Hepatocyte (in vitro differentiated cells): Measurements from ENCODE around the gene ZMYND19. TPM values are rescaled to one million over a fixed set of nuclear protein-coding genes. Genes with fewer than 3 reads are reported as not detected.
"Not testable (repeated sequence)": the region's sequence is repeated elsewhere in the genome, so short reads cannot be mapped to it uniquely, and the experiment has no call there.

Experiments
- DNase-seq: peaks from one replicate; pipeline ENCODE4 v3.0.0-alpha.2; 2016; ENCODE audit warnings: low spot score
- H2AFZ ChIP-seq: fragments of 200-600 bp; sonication (generic); 2 replicates; pipeline ENCODE4 v1.6.0; 2016; ENCODE audit warnings: antibody characterized with exemption, mild to moderate bottlenecking
- H3K27ac ChIP-seq: fragments of 200-600 bp; sonication (generic); 2 replicates; pipeline ENCODE4 v1.5.1; 2016; ENCODE audit warnings: mild to moderate bottlenecking
- H3K27me3 ChIP-seq: fragments of 200-600 bp; sonication (generic); 2 replicates; pipeline ENCODE4 v1.6.1; 2016
- H3K36me3 ChIP-seq: fragments of 200-600 bp; sonication (generic); replicated peaks from 2 replicates; pipeline ENCODE4 v1.5.1; 2016; ENCODE audit warnings: low read depth; ENCODE audit not compliant: insufficient read depth
- H3K4me1 ChIP-seq: fragments of 200-600 bp; sonication (generic); 2 replicates; pipeline ENCODE4 v1.5.1; 2016; ENCODE audit warnings: mild to moderate bottlenecking, moderate library complexity; ENCODE audit not compliant: insufficient read depth
- H3K4me2 ChIP-seq: fragments of 200-600 bp; sonication (generic); 2 replicates; pipeline ENCODE4 v1.6.0; 2016
- H3K4me3 ChIP-seq: fragments of 200-600 bp; sonication (generic); 2 replicates; pipeline ENCODE4 v1.5.1; 2016; ENCODE audit warnings: mild to moderate bottlenecking
- H3K79me2 ChIP-seq: fragments of 200-600 bp; sonication (generic); 2 replicates; pipeline ENCODE4 v1.6.0; 2017; ENCODE audit warnings: mild to moderate bottlenecking
- H3K9me2 ChIP-seq: fragments of 200-600 bp; sonication (generic); replicated peaks from 2 replicates; pipeline ENCODE4 v1.6.0; 2017; ENCODE audit warnings: mild to moderate bottlenecking; ENCODE audit not compliant: insufficient read depth
- H3K9me3 ChIP-seq: fragments of 200-600 bp; sonication (generic); 2 replicates; pipeline ENCODE4 v1.5.1; 2016; ENCODE audit warnings: low read depth, mild to moderate bottlenecking
- H4K20me1 ChIP-seq: fragments of 200-600 bp; sonication (generic); 2 replicates; pipeline ENCODE4 v1.6.0; 2016; ENCODE audit warnings: mild to moderate bottlenecking; ENCODE audit not compliant: insufficient read depth, poor library complexity, severe bottlenecking
- EZH2 ChIP-seq: fragments of 200-600 bp; sonication (generic); IDR thresholded peaks from 2 replicates; pipeline ENCODE4 v1.6.1; 2016; ENCODE audit warnings: antibody characterized with exemption, mild to moderate bottlenecking, borderline replicate concordance
- EZH2phosphoT487 ChIP-seq: fragments of 200-600 bp; sonication (generic); IDR thresholded peaks from one replicate; pipeline ENCODE4 v1.6.1; 2018; ENCODE audit warnings: antibody characterized with exemption, mild to moderate bottlenecking, low read depth, moderate library complexity; ENCODE audit not compliant: unreplicated experiment, severe bottlenecking
- WGBS: methylation state at CpG from one replicate; pipeline ENCODE4 v1.1.6; 2016; ENCODE audit warnings: low lambda C conversion rate; ENCODE audit errors: missing lambda C conversion rate; 5-methylcytosine and 5-hydroxymethylcytosine counted together
- polyA plus RNA-seq: library from polyadenylated mRNA; unstranded; fragments of >200 nt; fragmentation: Nextera tagmentation; extraction: Ambion mirVana; gene quantifications from 2 replicates; pipeline ENCODE4 v1.2.1, GENCODE V29; 2016
- total RNA-seq: library from RNA; depleted of rRNA; stranded (reverse); fragments of >200 nt; gene quantifications from 2 replicates; pipeline ENCODE4 v1.2.3, GENCODE V29; 2014
- TF ChIP-seq, protein P1 (sequence below): fragments of 200-600 bp; sonication (generic); IDR thresholded peaks from 2 replicates; pipeline ENCODE4 v1.5.1; 2016; ENCODE audit warnings: antibody characterized with exemption, mild to moderate bottlenecking; ENCODE audit not compliant: poor library complexity

ZMYND19 gene
- total and polyA plus RNA-seq, 2 experiments from 2014 or later: 20.4 to 46.9 TPM

GRCh38 chr9:137552022-137552768 lies 38.1 kb downstream of the ZMYND19 start:
- H3K9me3 ChIP-seq: no peaks in the 10 kb centered on the region
- peak; percentile 45 for DNase-seq
- H3K4me1 ChIP-seq: peaks cover 8% of the 10 kb centered on the region

DNA sequence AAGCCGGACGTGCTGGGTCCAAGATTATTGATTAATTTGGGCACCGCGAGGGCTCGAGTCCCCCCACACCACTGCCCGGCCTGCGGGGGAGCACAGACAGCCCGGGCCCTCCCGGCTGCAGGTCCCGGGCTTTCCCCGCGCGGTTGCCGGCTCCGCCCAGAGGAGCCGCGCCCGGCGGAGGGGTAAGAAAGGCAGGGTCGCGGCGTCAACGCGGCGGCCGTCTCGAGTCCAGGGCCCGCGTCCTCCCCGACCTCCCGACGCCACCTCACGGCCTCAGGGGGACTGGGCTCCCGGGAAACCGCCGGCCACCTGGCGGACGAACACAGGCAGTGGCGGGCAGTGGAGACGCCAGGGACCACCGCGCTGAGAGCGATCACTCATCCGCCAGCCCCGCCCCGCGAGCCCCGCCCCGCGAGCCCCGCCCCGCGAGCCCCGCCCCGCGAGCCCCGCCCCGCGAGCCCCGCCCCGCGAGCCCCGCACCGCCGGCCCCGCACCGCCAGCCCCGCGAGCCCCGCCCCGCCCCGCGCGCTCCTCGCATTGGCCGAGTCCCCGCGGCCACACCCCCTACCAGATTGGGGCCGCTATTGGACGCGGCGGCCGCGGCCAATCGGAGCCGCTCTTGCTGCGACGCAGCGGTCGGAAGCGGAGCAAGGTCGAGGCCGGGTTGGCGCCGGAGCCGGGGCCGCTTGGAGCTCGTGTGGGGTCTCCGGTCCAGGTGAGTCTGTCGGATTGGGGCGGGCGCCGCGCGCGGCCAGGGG lies 38.9 kb downstream of the ZMYND19 start, which contains the start of gene MRPL41:
Gene MRPL41, plus strand, starts transcription at position 616 of the 758 bp plus-strand sequence. CDS start 203 bp downstream, outside the sequence.
- 2% methylated on average over 39 of the region's 106 CpGs for WGBS
- no peaks in the 10 kb centered on the region for H3K9me2 ChIP-seq
- no peaks in the 10 kb centered on the region for H4K20me1 ChIP-seq
- TF ChIP-seq EZH2phosphoT487: no peak
- TF ChIP-seq, protein P1, sequence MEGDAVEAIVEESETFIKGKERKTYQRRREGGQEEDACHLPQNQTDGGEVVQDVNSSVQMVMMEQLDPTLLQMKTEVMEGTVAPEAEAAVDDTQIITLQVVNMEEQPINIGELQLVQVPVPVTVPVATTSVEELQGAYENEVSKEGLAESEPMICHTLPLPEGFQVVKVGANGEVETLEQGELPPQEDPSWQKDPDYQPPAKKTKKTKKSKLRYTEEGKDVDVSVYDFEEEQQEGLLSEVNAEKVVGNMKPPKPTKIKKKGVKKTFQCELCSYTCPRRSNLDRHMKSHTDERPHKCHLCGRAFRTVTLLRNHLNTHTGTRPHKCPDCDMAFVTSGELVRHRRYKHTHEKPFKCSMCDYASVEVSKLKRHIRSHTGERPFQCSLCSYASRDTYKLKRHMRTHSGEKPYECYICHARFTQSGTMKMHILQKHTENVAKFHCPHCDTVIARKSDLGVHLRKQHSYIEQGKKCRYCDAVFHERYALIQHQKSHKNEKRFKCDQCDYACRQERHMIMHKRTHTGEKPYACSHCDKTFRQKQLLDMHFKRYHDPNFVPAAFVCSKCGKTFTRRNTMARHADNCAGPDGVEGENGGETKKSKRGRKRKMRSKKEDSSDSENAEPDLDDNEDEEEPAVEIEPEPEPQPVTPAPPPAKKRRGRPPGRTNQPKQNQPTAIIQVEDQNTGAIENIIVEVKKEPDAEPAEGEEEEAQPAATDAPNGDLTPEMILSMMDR: peak; percentile 52
- peak within 1 kb of the TSS; percentile 99 for H3K4me2 ChIP-seq
- H3K4me1 ChIP-seq: peaks cover 8% of the 10 kb centered on the region
- no peaks in the 10 kb centered on the region for H3K79me2 ChIP-seq
- peak within 1 kb of the TSS; percentile 90 for H3K27ac ChIP-seq
- no peaks in the 10 kb centered on the region for H3K9me3 ChIP-seq
- H2AFZ ChIP-seq: peak within 1 kb of the TSS; percentile 93
- no peaks in the 10 kb centered on the region for H3K27me3 ChIP-seq
- H3K36me3 ChIP-seq: no peaks in the 10 kb centered on the region
- peak within 1 kb of the TSS; percentile 76 for H3K4me3 ChIP-seq
- peak; percentile 96 for DNase-seq

More at GRCh38 chr9:137552022-137552768, 38.1 kb downstream of the ZMYND19 start:
- Histone ChIP-seq H4K20me1 (no peaks in the 10 kb centered on the region), H2AFZ (peak overlapping the region; percentile 67), H3K4me3 (peak overlapping the region; percentile 76), H3K79me2 (no peaks in the 10 kb centered on the region), H3K9me2 (no peaks in the 10 kb centered on the region), H3K36me3 (no peaks in the 10 kb centered on the region), H3K4me2 (peak overlapping the region; percentile 94), H3K27me3 (no peaks in the 10 kb centered on the region), H3K27ac (peak overlapping the region; percentile 90)
- TF ChIP-seq, protein P1: no peak
- TF ChIP-seq EZH2phosphoT487: no peak
- no peak for TF ChIP-seq EZH2
- WGBS: 18% methylated on average over 53 of the region's 58 CpGs

DNA sequence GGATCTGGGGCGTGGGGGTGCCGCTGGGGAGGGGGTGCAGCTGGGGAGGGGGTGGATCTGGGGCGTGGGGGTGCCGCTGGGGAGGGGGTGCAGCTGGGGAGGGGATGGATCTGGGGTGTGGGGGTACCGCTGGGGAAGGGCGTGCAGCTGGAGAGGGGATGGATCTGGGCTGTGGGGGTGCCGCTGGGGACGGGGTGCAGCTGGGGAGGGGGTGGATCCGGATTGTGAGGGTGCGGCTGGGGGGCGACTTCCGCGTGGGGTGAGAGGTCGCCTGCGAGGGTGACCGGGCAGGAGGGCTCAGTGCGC lies 39.4 kb downstream of the ZMYND19 start:
- not testable (repeated sequence) for H3K36me3 ChIP-seq, H3K27me3 ChIP-seq, H3K4me1 ChIP-seq, H3K9me3 ChIP-seq, H3K9me2 ChIP-seq, H4K20me1 ChIP-seq, DNase-seq, H3K79me2 ChIP-seq
- Histone ChIP-seq H3K4me3 (peak overlapping the region; percentile 63), H3K4me2 (peak overlapping the region; percentile 99), H3K27ac (peak overlapping the region; percentile 85), H2AFZ (peak overlapping the region; percentile 93)
- WGBS: no CpG with 5 or more reads among the region's 17 CpGs

- H3K79me2 ChIP-seq: no peaks in the 10 kb centered on the region
- peak within 1 kb of the TSS; percentile 85 for H3K27ac ChIP-seq
- peaks cover 8% of the 10 kb centered on the region for H3K4me1 ChIP-seq
- no peaks in the 10 kb centered on the region for H3K9me3 ChIP-seq
- peak within 1 kb of the TSS; percentile 99 for H3K4me2 ChIP-seq
- peak; percentile 91 for DNase-seq
- no peaks in the 10 kb centered on the region for H3K36me3 ChIP-seq
- no peaks in the 10 kb centered on the region for H3K27me3 ChIP-seq
- H3K4me3 ChIP-seq: peak within 1 kb of the TSS; percentile 63
- peak within 1 kb of the TSS; percentile 93 for H2AFZ ChIP-seq
- TF ChIP-seq EZH2: no peak
- no peak for TF ChIP-seq EZH2phosphoT487
- TF ChIP-seq, protein P1: no peak
- H4K20me1 ChIP-seq: no peaks in the 10 kb centered on the region
- H3K9me2 ChIP-seq: no peaks in the 10 kb centered on the region
- WGBS: 6% methylated on average over 10 of the region's 13 CpGs
Observed at GRCh38 chr9:137550231-137550621, 40.1 kb downstream of the ZMYND19 start, which contains the start of gene PNPLA7. Gene PNPLA7, minus strand, starts transcription at chr9:137550402. Its CDS starts 205 bp downstream, at chr9:137550197.
